ENCODE data around the gene NPTN. TPM values are rescaled to one million over a fixed set of nuclear protein-coding genes. Genes with fewer than 3 reads are reported as not detected.

The NPTN gene
- total and polyA plus RNA-seq, 2 of the 13 experiments (the other 11 are each of a cell fraction or from before 2014, with no cell fraction given): 78.0 to 110 TPM

DNA sequence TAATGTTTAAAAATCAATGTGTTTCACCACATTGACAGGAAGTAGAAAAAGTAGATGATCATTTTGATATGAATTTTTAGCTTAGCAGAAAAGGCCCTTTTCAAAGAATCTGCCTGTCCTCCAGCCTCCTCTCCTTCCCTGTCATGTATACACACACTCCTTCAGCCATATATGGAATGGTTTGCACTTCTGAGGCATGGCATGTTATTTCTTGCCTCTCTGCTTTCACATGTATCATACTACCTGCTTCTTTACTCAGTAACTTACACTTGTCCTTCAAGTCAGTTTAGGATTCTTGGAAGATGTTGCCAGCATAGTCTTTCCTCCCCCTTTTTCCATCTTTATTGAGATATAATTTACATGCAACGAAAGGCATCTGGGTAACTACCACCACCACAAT is 111.2 kb downstream of the NPTN start (continued):
- TF ChIP-seq ZBTB44 (CRISPR knock-in tag; IDR thresholded peaks at IDR 0.05): no peak
- no peak for TF ChIP-seq RORA (CRISPR knock-in tag; IDR thresholded peaks at IDR 0.05)

DNA sequence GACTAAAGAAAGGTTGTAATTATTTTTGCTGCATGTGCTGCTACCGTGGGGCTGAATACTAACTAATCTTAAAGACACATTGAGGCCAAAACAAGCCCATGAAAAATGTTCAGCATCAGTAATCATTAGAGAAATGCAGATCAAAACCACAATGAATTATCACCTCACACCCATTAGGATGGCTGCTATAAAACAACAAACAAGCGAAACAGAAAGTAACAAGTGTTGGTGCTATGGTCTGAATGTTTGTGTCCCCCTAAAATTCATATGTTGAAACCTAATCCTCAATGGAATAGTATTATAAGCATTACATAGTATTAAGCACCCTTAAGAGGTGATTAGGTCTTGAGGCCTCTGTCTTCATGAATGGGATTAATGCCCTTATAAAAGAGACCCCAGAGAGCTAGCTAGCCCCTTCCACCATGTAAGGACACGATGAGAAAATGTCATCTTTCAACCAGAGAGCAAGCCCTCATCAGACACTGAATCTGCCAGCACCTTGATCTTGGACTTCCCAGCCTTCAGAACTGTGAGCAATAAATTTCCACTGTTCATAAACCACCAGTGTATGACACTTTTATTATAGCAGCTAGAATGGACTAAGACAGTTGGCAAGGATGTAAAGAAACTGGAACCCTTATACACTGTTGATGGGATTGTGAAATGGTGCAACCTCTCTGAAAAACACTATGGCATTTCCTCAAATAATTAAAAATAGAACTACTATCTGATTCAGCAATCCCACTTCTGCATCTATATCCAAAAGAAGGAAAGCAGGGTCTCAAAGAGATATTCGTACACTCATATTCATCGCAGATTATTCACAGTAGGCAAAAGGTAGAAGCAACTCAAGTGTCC is 114.1 kb downstream of the NPTN start:
- H4K20me1 ChIP-seq (ENCODE audit: insufficient read depth, low read length): no peaks in the 10 kb centered on the region
- no peak overlapping the region for H3K4me2 ChIP-seq (ENCODE audit: low read depth, low read length)
- H2AFZ ChIP-seq (ENCODE audit: low read length): no peak overlapping the region
- TF ChIP-seq ONECUT2 (CRISPR knock-in tag; IDR thresholded peaks at IDR 0.05): no peak
- TF ChIP-seq HNRNPUL1 (IDR thresholded peaks at IDR 0.05; ENCODE audit: low read depth, low read length): no peak
- TF ChIP-seq HIC2 (CRISPR knock-in tag; IDR thresholded peaks at IDR 0.05; ENCODE audit: low read depth): no peak
- no peak for TF ChIP-seq SRSF4 (IDR thresholded peaks at IDR 0.05; ENCODE audit: low read depth, low read length, poor library complexity, severe bottlenecking)
- TF ChIP-seq CENPT (CRISPR knock-in tag; IDR thresholded peaks at IDR 0.05; ENCODE audit: low read depth): no peak
- no peak for TF ChIP-seq ZNF652 (CRISPR knock-in tag; IDR thresholded peaks at IDR 0.05; ENCODE audit: borderline replicate concordance, low read depth)
- no peak for TF ChIP-seq ISL2 (CRISPR knock-in tag; IDR thresholded peaks at IDR 0.05)
- TF ChIP-seq GFI1 (CRISPR knock-in tag; IDR thresholded peaks at IDR 0.05; ENCODE audit: borderline replicate concordance): no peak
- TF ChIP-seq MAFK (conservative IDR thresholded peaks at IDR 0.05 in 1 of 2, IDR thresholded peaks at IDR 0.05 in 1 of 2; ENCODE audit: low read length in 2 of 2): no peak
- no peak for TF ChIP-seq ZNF234 (CRISPR knock-in tag; conservative IDR thresholded peaks at IDR 0.05)
- TF ChIP-seq, protein P1, sequence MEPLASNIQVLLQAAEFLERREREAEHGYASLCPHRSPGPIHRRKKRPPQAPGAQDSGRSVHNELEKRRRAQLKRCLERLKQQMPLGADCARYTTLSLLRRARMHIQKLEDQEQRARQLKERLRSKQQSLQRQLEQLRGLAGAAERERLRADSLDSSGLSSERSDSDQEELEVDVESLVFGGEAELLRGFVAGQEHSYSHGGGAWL (CRISPR knock-in tag; IDR thresholded peaks at IDR 0.05): no peak
- TF ChIP-seq KAT7 (CRISPR knock-in tag; IDR thresholded peaks at IDR 0.05; ENCODE audit: borderline replicate concordance): no peak
- TF ChIP-seq, protein P2, sequence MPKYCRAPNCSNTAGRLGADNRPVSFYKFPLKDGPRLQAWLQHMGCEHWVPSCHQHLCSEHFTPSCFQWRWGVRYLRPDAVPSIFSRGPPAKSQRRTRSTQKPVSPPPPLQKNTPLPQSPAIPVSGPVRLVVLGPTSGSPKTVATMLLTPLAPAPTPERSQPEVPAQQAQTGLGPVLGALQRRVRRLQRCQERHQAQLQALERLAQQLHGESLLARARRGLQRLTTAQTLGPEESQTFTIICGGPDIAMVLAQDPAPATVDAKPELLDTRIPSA (CRISPR knock-in tag; IDR thresholded peaks at IDR 0.05; ENCODE audit: borderline replicate concordance): no peak
- TF ChIP-seq ZFP37 (CRISPR knock-in tag; IDR thresholded peaks at IDR 0.05; ENCODE audit: borderline replicate concordance): no peak
- in situ Hi-C loops (cut with HindIII; ENCODE audit: extremely low pct_ligation_motif_present, low pct_unique_long_range_greater_than_20kb) (no loop called here), intact Hi-C loops (cut with micrococcal nuclease; ENCODE audit: unreplicated experiment) (no loop called here)
- H3K36me3 ChIP-seq (replicated peaks in 1 of 2; ENCODE audit: control insufficient read depth in 1 of 2, insufficient read depth in 2 of 2, low read length in 2 of 2): no peaks in the 10 kb centered on the region
- CTCF ChIA-PET (ENCODE audit: low intra/inter-chr PET ratio, low total read pairs): no interaction called here
- H3K9ac ChIP-seq (ENCODE audit: insufficient read depth, low read depth, low read length): no peak overlapping the region
- H3K27ac ChIP-seq (ENCODE audit: extremely low read length, insufficient read depth, low read length): no peak overlapping the region
- H3K4me1 ChIP-seq (ENCODE audit: insufficient read depth, low read length): no peaks in the 10 kb centered on the region
- 39% methylated on average over 5 of the region's 5 CpGs for WGBS (ENCODE audit: low lambda C conversion rate)
- H3K9me3 ChIP-seq (ENCODE audit: low read length): no peaks in the 10 kb centered on the region
- no peaks in the 10 kb centered on the region for H3K79me2 ChIP-seq (ENCODE audit: insufficient read depth, low read length)
- DNase-seq (ENCODE audit: low spot score): no peak
- no peak overlapping the region for H3K4me3 ChIP-seq (replicated peaks in 1 of 3; ENCODE audit: insufficient read depth in 1 of 3, low read depth in 2 of 3, low read length in 3 of 3)
- BruUV-seq (replicated peaks): no TSS peak
- POLR2A ChIA-PET: no interaction called here
- no peak for FAIRE-seq
- H3K27me3 ChIP-seq (ENCODE audit: control insufficient read depth in 1 of 2, insufficient read depth in 2 of 2, low read length in 2 of 2): no peaks in the 10 kb centered on the region; a peak in 1 of 5 replicates
- ATAC-seq: no peak

Data from HepG2 (cell line).